Measurements from ENCODE around the gene GABRQ.
A peak's percentile ranks its signal among the peaks of the same experiment; 100 is the strongest.

The GABRQ gene

DNA sequence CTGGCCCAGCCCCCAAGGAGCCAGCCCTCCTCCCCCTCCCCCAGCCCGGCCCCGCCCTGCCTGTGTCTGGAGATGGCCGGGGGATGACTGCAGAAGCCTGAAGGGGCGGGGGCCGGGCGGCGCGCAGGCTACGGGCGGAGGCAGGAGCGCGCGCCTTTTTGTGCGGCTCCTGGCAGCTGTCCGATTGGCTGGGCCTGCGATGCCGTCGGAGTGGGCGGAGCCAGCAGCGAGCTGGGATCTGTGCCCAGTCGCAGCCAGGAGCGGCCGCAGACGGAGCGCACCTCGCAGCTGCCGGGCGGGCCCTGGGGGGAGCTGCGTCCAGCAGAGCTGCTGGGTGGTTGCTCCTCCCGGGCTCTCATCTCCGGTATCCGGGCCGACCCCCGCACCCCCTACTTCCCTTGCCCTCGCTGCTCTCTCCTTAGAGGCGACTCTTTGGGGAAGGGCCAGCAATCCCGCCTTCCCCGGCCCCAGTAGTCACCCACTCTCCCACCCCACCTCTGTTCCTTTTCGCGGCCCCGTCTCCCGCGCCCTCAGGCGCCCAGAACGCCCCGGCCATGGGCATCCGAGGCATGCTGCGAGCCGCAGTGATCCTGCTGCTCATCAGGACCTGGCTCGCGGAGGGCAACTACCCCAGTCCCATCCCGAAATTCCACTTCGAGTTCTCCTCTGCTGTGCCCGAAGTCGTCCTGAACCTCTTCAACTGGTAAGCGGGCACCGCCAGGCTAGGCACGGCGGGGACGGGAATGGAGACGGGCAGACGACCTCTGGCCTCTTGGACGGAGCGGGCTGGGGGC, at the start of gene GABRQ:
Gene GABRQ, plus strand, starts transcription at position 247 of the 794 bp plus-strand sequence. Its CDS starts 308 bp downstream, at position 555.
- H3K36me3 ChIP-seq (ENCODE audit: control insufficient read depth, low read depth, low read length), result no peaks in the 10 kb centered on the region
- peak within 1 kb of the TSS; percentile 61 for H3K4me3 ChIP-seq (ENCODE audit: low read length)
- peaks cover 31% of the 10 kb centered on the region for H3K27me3 ChIP-seq (ENCODE audit: control insufficient read depth, insufficient read depth, low read length)
- H3K9ac ChIP-seq (ENCODE audit: low read length), result no peak within 1 kb of the TSS
- peaks cover 13% of the 10 kb centered on the region for H3K4me1 ChIP-seq (ENCODE audit: control insufficient read depth, low read depth, low read length)
- H3K9me3 ChIP-seq (ENCODE audit: control insufficient read depth, low read depth, low read length), result peaks cover 13% of the 10 kb centered on the region
- no peak within 1 kb of the TSS for H3K27ac ChIP-seq (ENCODE audit: low read length)

DNA sequence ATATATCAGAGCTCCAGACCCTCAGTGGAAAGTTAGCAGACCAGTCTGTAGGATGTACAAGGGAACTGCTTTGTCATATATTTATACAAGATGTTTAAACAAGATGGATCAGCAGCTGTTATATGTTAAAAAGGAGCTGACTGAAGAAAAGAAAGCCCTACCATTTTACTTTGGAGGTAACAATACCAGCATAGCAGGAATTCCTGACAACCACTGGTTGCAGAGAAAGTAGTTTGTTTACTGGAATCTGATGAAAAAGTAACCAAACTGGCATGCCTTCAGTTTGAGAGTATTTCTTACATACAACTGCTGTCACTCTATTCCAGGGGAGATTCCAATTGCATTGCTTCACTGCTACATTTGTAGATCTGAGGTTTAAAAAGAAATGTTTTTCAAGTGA, 49.5 kb upstream of the GABRQ start:
- no peak overlapping the region for H3K27ac ChIP-seq (ENCODE audit: low read length)
- no peak overlapping the region for H3K4me3 ChIP-seq (ENCODE audit: low read length)
- peaks cover 12% of the 10 kb centered on the region for H3K9me3 ChIP-seq (ENCODE audit: control insufficient read depth, low read depth, low read length)
- no peaks in the 10 kb centered on the region for H3K27me3 ChIP-seq (ENCODE audit: control insufficient read depth, insufficient read depth, low read length)
- no peaks in the 10 kb centered on the region for H3K36me3 ChIP-seq (ENCODE audit: control insufficient read depth, low read depth, low read length)
- H3K4me1 ChIP-seq (ENCODE audit: control insufficient read depth, low read depth, low read length), result no peaks in the 10 kb centered on the region
- no peak overlapping the region for H3K9ac ChIP-seq (ENCODE audit: low read length)

- Histone ChIP-seq H3K27me3 (ENCODE audit: control insufficient read depth, insufficient read depth, low read length) (no peaks in the 10 kb centered on the region), H3K36me3 (ENCODE audit: control insufficient read depth, low read depth, low read length) (no peaks in the 10 kb centered on the region), H3K9me3 (ENCODE audit: control insufficient read depth, low read depth, low read length) (peaks cover 21% of the 10 kb centered on the region), H3K27ac (ENCODE audit: low read length) (no peak overlapping the region), H3K4me3 (ENCODE audit: low read length) (no peak overlapping the region), H3K4me1 (ENCODE audit: control insufficient read depth, low read depth, low read length) (no peaks in the 10 kb centered on the region), H3K9ac (ENCODE audit: low read length) (no peak overlapping the region)
These were observed 36.7 kb upstream of the GABRQ start for GRCh38 chrX:152600853-152601633.

DNA sequence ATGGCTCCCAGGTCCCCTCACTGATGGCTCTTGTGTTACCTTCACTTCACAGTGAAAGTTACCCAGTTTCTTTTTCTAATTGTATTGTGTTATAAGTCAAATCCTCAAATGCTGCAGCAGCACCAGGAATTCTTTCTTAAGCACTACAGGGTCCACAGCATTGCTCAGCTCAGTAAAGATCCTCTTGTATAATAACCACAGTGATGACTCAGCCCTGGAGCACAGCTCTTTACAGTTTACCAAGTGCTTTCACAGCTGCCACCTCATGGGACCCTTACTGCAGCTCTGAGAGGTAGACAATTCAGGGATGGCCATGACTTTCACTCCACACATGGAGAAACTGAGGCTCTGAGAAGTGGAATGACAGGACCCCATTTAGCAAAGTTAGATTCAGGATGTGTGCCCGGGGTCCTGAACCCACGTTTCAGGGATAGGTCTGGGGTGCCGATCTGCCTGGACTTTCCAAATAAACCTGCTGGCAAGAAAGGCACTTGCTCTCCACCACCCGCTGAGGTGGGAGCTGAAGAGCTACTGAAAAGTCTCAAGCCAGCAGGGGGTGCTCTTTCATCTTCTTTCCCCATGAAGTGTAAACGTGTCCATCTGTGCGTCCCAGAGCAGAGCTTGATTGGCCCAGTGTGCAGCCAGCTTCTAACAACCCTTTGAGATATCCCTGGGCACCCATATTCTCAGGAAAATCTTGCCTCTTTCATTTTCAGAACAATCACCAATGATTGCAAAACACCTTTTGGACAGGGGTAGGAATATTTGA, 35.7 kb upstream of the GABRQ start:
- no peaks in the 10 kb centered on the region for H3K4me1 ChIP-seq (ENCODE audit: control insufficient read depth, low read depth, low read length)

DNA sequence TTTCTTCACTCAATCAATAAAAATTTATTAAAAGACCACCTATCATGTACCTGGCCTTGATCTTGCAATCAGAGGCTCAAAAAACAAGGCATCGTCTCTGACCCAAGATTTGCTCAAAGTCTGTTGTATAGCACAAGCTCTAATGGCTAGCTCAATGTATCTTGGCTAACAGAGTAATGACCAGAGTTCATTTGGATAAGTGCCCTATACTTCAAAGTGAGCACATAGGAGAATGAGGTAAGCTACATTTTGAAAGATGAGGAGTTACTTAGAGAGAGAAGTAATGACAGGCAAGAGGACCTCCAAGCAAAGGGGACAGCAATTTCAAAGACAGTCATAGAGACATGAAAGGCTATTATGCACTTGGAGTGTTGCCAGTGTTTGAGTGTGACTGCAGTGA, 22.9 kb upstream of the GABRQ start:
- Histone ChIP-seq H3K4me3 (ENCODE audit: low read length) (no peak overlapping the region), H3K27ac (ENCODE audit: low read length) (no peak overlapping the region), H3K36me3 (ENCODE audit: control insufficient read depth, low read depth, low read length) (no peaks in the 10 kb centered on the region), H3K4me1 (ENCODE audit: control insufficient read depth, low read depth, low read length) (no peaks in the 10 kb centered on the region), H3K9ac (ENCODE audit: low read length) (no peak overlapping the region), H3K9me3 (ENCODE audit: control insufficient read depth, low read depth, low read length) (peaks cover 13% of the 10 kb centered on the region), H3K27me3 (ENCODE audit: control insufficient read depth, insufficient read depth, low read length) (no peaks in the 10 kb centered on the region)

More for the DNA sequence above, 35.7 kb upstream of the GABRQ start:
- H3K27ac ChIP-seq (ENCODE audit: low read length), result no peak overlapping the region
- H3K9me3 ChIP-seq (ENCODE audit: control insufficient read depth, low read depth, low read length), result peaks cover 21% of the 10 kb centered on the region
- H3K9ac ChIP-seq (ENCODE audit: low read length), result no peak overlapping the region
- H3K4me3 ChIP-seq (ENCODE audit: low read length), result no peak overlapping the region
- no peaks in the 10 kb centered on the region for H3K27me3 ChIP-seq (ENCODE audit: control insufficient read depth, insufficient read depth, low read length)
- H3K36me3 ChIP-seq (ENCODE audit: control insufficient read depth, low read depth, low read length), result no peaks in the 10 kb centered on the region

DNA sequence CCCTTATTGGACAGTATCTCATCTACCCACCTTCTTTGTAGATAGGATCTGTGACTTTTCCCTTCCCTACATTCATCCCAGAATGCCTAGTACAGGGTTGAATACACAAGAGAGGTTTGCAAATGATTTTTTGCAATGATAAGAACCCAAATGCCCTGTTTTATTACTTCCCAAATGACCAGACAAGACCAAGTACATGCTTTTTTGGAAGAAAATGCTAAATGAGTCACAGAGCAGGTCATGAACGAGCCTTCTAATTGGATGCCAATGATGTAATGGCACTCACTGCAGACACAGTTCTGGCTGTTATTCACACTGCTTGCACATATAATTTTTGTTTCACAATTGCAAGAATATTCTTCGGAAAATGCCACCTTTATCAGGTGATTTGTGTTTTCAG, 17.8 kb upstream of the GABRQ start:
- H3K27me3 ChIP-seq (ENCODE audit: control insufficient read depth, insufficient read depth, low read length), result no peaks in the 10 kb centered on the region
- H3K4me1 ChIP-seq (ENCODE audit: control insufficient read depth, low read depth, low read length), result no peaks in the 10 kb centered on the region
- peaks cover 8% of the 10 kb centered on the region for H3K9me3 ChIP-seq (ENCODE audit: control insufficient read depth, low read depth, low read length)
- no peak overlapping the region for H3K27ac ChIP-seq (ENCODE audit: low read length)
- no peaks in the 10 kb centered on the region for H3K36me3 ChIP-seq (ENCODE audit: control insufficient read depth, low read depth, low read length)
- H3K4me3 ChIP-seq (ENCODE audit: low read length), result no peak overlapping the region
- no peak overlapping the region for H3K9ac ChIP-seq (ENCODE audit: low read length)

GRCh38 chrX:152632445-152633097, 5.1 kb upstream of the GABRQ start:
- H3K27ac ChIP-seq (ENCODE audit: low read length), result no peak overlapping the region
- H3K4me3 ChIP-seq (ENCODE audit: low read length), result no peak overlapping the region
- no peaks in the 10 kb centered on the region for H3K4me1 ChIP-seq (ENCODE audit: control insufficient read depth, low read depth, low read length)
- no peak overlapping the region for H3K9ac ChIP-seq (ENCODE audit: low read length)
- H3K36me3 ChIP-seq (ENCODE audit: control insufficient read depth, low read depth, low read length), result no peaks in the 10 kb centered on the region
- peaks cover 20% of the 10 kb centered on the region for H3K9me3 ChIP-seq (ENCODE audit: control insufficient read depth, low read depth, low read length)
- peaks cover 6% of the 10 kb centered on the region for H3K27me3 ChIP-seq (ENCODE audit: control insufficient read depth, insufficient read depth, low read length)

- Histone ChIP-seq H3K4me1 (ENCODE audit: control insufficient read depth, low read depth, low read length) (peaks cover 7% of the 10 kb centered on the region), H3K4me3 (ENCODE audit: low read length) (no peak overlapping the region), H3K9me3 (ENCODE audit: control insufficient read depth, low read depth, low read length) (peaks cover 20% of the 10 kb centered on the region), H3K27ac (ENCODE audit: low read length) (no peak overlapping the region), H3K36me3 (ENCODE audit: control insufficient read depth, low read depth, low read length) (no peaks in the 10 kb centered on the region), H3K27me3 (ENCODE audit: control insufficient read depth, insufficient read depth, low read length) (peaks cover 31% of the 10 kb centered on the region), H3K9ac (ENCODE audit: low read length) (no peak overlapping the region)
These were observed 1.8 kb upstream of the GABRQ start for GRCh38 chrX:152635941-152636340.

GRCh38 chrX:152638443-152638904, 779 bp downstream of the GABRQ start:
- H3K27me3 ChIP-seq (ENCODE audit: control insufficient read depth, insufficient read depth, low read length), result peaks cover 31% of the 10 kb centered on the region
- H3K4me3 ChIP-seq (ENCODE audit: low read length), result peak overlapping the region; percentile 61
- no peak overlapping the region for H3K27ac ChIP-seq (ENCODE audit: low read length)
- no peak overlapping the region for H3K9ac ChIP-seq (ENCODE audit: low read length)
- no peaks in the 10 kb centered on the region for H3K36me3 ChIP-seq (ENCODE audit: control insufficient read depth, low read depth, low read length)
- H3K4me1 ChIP-seq (ENCODE audit: control insufficient read depth, low read depth, low read length), result peaks cover 13% of the 10 kb centered on the region
- peaks cover 13% of the 10 kb centered on the region for H3K9me3 ChIP-seq (ENCODE audit: control insufficient read depth, low read depth, low read length)

DNA sequence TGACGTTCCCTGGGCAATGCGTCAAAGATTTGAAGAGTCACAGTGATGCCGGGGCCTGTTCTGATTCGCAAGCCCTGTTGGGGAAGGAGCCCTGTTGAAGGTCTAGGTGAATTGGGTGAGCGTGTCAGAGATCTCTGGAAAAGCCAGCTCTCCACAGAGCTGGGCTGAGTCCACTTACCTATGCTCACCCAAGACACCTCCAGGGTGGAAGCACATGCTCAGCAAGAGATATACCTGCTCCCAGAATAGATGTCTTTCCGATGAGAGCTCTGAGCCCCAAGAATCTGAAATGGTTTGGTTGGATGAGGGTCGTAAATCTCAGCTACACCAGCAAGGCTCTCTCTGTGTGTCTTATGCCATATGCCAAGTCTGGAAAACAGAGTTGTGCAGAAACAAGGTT, 1.7 kb downstream of the GABRQ start:
- H3K27ac ChIP-seq (ENCODE audit: low read length), result no peak overlapping the region
- peaks cover 13% of the 10 kb centered on the region for H3K4me1 ChIP-seq (ENCODE audit: control insufficient read depth, low read depth, low read length)
- H3K36me3 ChIP-seq (ENCODE audit: control insufficient read depth, low read depth, low read length), result no peaks in the 10 kb centered on the region
- peaks cover 31% of the 10 kb centered on the region for H3K27me3 ChIP-seq (ENCODE audit: control insufficient read depth, insufficient read depth, low read length)
- peaks cover 13% of the 10 kb centered on the region for H3K9me3 ChIP-seq (ENCODE audit: control insufficient read depth, low read depth, low read length)
- H3K9ac ChIP-seq (ENCODE audit: low read length), result no peak overlapping the region
- no peak overlapping the region for H3K4me3 ChIP-seq (ENCODE audit: low read length)
